Amniotic stem cell (primary cell): ENCODE data around the gene FGL2.
"Not testable (repeated sequence)": the region's sequence is repeated elsewhere in the genome, so short reads cannot be mapped to it uniquely, and the experiment has no call there.

ENCODE experiments used
- DNase-seq: peaks from one replicate; lab custom pipeline; 2025; lab: John Stamatoyannopoulos, UW

The FGL2 gene

GRCh38 chr7:77216181-77216845 is 16.7 kb upstream of the FGL2 start:
- no peak for DNase-seq

GRCh38 chr7:77209479-77210139 is 10.0 kb upstream of the FGL2 start:
- no peak for DNase-seq

- no peak for DNase-seq
Measured at GRCh38 chr7:77208416-77208815, 8.8 kb upstream of the FGL2 start.

- no peak for DNase-seq
Measured at GRCh38 chr7:77205706-77206105, 6.1 kb upstream of the FGL2 start.

GRCh38 chr7:77202481-77202976 is 2.9 kb upstream of the FGL2 start:
- DNase-seq, result no peak

- no peak for DNase-seq
Measured at GRCh38 chr7:77200542-77200941, 923 bp upstream of the FGL2 start.

- no peak for DNase-seq
Measured at GRCh38 chr7:77197141-77197540, 2.5 kb downstream of the FGL2 start.

GRCh38 chr7:77188731-77189437 is 10.7 kb downstream of the FGL2 start:
- no peak for DNase-seq

- no peak for DNase-seq
Measured at GRCh38 chr7:77185866-77186265, 13.8 kb downstream of the FGL2 start.

- DNase-seq, result no peak
Measured at GRCh38 chr7:77184990-77185389, 14.6 kb downstream of the FGL2 start.

GRCh38 chr7:77184463-77184862 is 15.2 kb downstream of the FGL2 start:
- DNase-seq, result no peak

GRCh38 chr7:77182261-77182660 is 17.4 kb downstream of the FGL2 start:
- no peak for DNase-seq

- DNase-seq, result no peak
Measured at GRCh38 chr7:77181734-77182133, 17.9 kb downstream of the FGL2 start.

GRCh38 chr7:77181015-77181595 is 18.5 kb downstream of the FGL2 start:
- DNase-seq, result no peak

- not testable (repeated sequence) for DNase-seq
Measured at GRCh38 chr7:77178024-77178423, 21.6 kb downstream of the FGL2 start.

GRCh38 chr7:77177321-77177904 is 22.2 kb downstream of the FGL2 start:
- not testable (repeated sequence) for DNase-seq

GRCh38 chr7:77175274-77175800 is 24.3 kb downstream of the FGL2 start:
- DNase-seq, result not testable (repeated sequence)

- DNase-seq, result not testable (repeated sequence)
Measured at GRCh38 chr7:77174418-77174817, 25.2 kb downstream of the FGL2 start.

- not testable (repeated sequence) for DNase-seq
Measured at GRCh38 chr7:77172437-77173172, 27.0 kb downstream of the FGL2 start.

GRCh38 chr7:77171073-77171472 is 28.5 kb downstream of the FGL2 start:
- not testable (repeated sequence) for DNase-seq

- DNase-seq, result no peak
Measured at GRCh38 chr7:77157446-77157845, 42.2 kb downstream of the FGL2 start.
